Stimulated activated CD4-positive, alpha-beta T cell treated with anti-CD3 and anti-CD28 coated beads, Interleukin-2, amount 100 ng/mL, for 24 hours (primary cell): Measurements from ENCODE around the gene STIM2.
"Not testable (repeated sequence)": the region's sequence is repeated elsewhere in the genome, so short reads cannot be mapped to it uniquely, and the experiment has no call there.

ENCODE experiments used
- DNase-seq, 2 donors: peaks; one replicate each; pipeline ENCODE4 v3.0.0-alpha.2; 2020

STIM2 gene

GRCh38 chr4:26870576-26871262 lies 10.1 kb downstream of the STIM2 start:
- no peak for DNase-seq

GRCh38 chr4:26871611-26872010 lies 11.0 kb downstream of the STIM2 start:
- DNase-seq, result no peak

- peak; percentile 40 to 56 for DNase-seq
Measured at GRCh38 chr4:26873391-26874026, 12.9 kb downstream of the STIM2 start.

GRCh38 chr4:26874110-26874509 lies 13.5 kb downstream of the STIM2 start:
- no peak for DNase-seq

GRCh38 chr4:26877406-26877805 lies 16.8 kb downstream of the STIM2 start:
- DNase-seq, result no peak

GRCh38 chr4:26877961-26878360 lies 17.3 kb downstream of the STIM2 start:
- DNase-seq, result no peak

GRCh38 chr4:26878794-26879391 lies 18.3 kb downstream of the STIM2 start:
- no peak for DNase-seq

GRCh38 chr4:26879805-26880204 lies 19.2 kb downstream of the STIM2 start:
- no peak for DNase-seq

- DNase-seq, result no peak
Measured at GRCh38 chr4:26884026-26884425, 23.4 kb downstream of the STIM2 start.

- no peak for DNase-seq
Measured at GRCh38 chr4:26884486-26884988, 23.9 kb downstream of the STIM2 start.

GRCh38 chr4:26885912-26886274 lies 25.3 kb downstream of the STIM2 start:
- no peak for DNase-seq

- DNase-seq, result no peak
Measured at GRCh38 chr4:26887143-26887542, 26.5 kb downstream of the STIM2 start.

- no peak for DNase-seq
Measured at GRCh38 chr4:26887809-26888208, 27.2 kb downstream of the STIM2 start.

GRCh38 chr4:26889356-26889755 lies 28.7 kb downstream of the STIM2 start:
- no peak for DNase-seq

GRCh38 chr4:26891054-26891453 lies 30.4 kb downstream of the STIM2 start:
- no peak for DNase-seq

- DNase-seq, result no peak
Measured at GRCh38 chr4:26891867-26892266, 31.2 kb downstream of the STIM2 start.

- DNase-seq, result no peak
Measured at GRCh38 chr4:26892480-26893150, 32.0 kb downstream of the STIM2 start.

GRCh38 chr4:26893491-26893890 lies 32.9 kb downstream of the STIM2 start:
- DNase-seq, result no peak

GRCh38 chr4:26894881-26895280 lies 34.2 kb downstream of the STIM2 start:
- DNase-seq, result not testable (repeated sequence)

GRCh38 chr4:26896636-26897035 lies 36.0 kb downstream of the STIM2 start:
- no peak for DNase-seq

- DNase-seq, result no peak
Measured at GRCh38 chr4:26899991-26900390, 39.4 kb downstream of the STIM2 start.

- no peak for DNase-seq
Measured at GRCh38 chr4:26900765-26901164, 40.1 kb downstream of the STIM2 start.

- DNase-seq, result no peak
Measured at GRCh38 chr4:26905172-26905571, 44.5 kb downstream of the STIM2 start.
